Right renal cortex interstitium (tissue), 3 donors: Measurements from ENCODE around the gene DNAAF1. TPM values are rescaled to one million over a fixed set of nuclear protein-coding genes. Genes with fewer than 3 reads are reported as not detected.
"Not testable (repeated sequence)": the region's sequence is repeated elsewhere in the genome, so short reads cannot be mapped to it uniquely, and the experiment has no call there.

Experiments
- DNase-seq, 3 donors: peaks; one replicate each; pipeline ENCODE4 v3.0.0-alpha.2; 2013; ENCODE audit warnings: low read depth in 3 of 3, low spot score in 2 of 3
- polyA plus RNA-seq, 3 donors: library from polyadenylated mRNA; unstranded; fragments of 120-200 nt; gene quantifications; one replicate each; pipeline ENCODE4 v1.2.1, GENCODE V29; 2013; ENCODE audit not compliant: insufficient read length in 3 of 3

DNAAF1 gene
- polyA plus RNA-seq, 3 donors, result 2.6 to 3.1 (median 2.9) TPM

DNA sequence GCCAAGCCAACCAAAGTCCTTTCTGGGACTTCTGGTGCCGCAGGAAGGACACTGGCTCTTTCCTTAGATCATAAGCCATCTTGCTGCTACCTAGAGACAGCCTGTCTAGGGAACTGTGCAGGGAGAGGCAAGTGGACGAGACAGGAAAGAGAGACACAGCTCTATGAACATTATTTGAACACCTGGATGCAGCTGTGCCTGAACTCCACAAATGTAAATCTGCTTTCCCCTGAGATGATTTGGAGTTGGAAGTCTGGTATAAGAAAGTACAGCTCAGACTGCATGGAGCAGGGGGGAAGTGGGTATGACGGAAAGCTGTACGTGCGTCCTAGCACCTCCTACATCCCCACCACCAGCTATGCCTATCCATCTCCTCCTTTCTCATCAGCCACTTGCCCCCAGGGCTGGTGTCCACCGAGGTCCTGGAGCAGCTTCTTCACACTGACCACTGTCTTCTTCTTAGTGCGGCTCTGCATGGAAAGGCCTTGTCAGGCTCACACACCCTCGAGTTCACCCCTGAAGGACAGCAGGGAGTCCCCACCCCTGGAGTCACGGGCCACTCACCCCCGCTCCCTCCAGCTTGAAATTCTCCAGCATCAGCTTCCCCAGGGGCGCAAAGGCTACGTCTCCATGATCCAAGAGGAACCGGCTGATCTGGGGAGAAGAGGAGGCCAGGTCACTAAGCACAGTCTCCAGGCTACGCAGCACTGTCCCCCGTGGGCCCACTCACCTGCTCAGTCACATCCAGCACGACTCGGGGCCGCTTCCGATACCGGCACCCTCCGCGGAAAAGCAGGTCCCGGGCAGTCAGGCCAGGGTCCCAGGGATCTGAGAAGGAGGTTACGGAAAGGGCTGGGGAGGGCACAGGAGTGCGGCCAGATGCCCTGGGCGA is 37.8 kb downstream of the DNAAF1 start:
- DNase-seq, result no peak

DNA sequence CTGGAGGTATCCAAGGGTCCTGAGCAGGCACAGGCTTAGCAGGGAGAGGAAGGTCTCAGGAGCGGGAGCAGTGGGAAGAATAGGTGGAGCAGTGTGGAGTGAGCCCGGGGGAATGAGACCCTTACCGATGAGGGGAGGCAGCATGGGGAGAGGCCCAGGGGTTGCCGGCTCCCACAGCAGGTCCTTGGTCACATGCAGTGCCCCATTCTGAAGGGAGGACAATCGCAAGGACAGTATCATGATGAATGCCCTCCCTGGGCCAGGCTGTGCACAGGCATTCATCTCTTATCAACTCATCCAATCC is 38.4 kb downstream of the DNAAF1 start:
- DNase-seq, result no peak

DNA sequence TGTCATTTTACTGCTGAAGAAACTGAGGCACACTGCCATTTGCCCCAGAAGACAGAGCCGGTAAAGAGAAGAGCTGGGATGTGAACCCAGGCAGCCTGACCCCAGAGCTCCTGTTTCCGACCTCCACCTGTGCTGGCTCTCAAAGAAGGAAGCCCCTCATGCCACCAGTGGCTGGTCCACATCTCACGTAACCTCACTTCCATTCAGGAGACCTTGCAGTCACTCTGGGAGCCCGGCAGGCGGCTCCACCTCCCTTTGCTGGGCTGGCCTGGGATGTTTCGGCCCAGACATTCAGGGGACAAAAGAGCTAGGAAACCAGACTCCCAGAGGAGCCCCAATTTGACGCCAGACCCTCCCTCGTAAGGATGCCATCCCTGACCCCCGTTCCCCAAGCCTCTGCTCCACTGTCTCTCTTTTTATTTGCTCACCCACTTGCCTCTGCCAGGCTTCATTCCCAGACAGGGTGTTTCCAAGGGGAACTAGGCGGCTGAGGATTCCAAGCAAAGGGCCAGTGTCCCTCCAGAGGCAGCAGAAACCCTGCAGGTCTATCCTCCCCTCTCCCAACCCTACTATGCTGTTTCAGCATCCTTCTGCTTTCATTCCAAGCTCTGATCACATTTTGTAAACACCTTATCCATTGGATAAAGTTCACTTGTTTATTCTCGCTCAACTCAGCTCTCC is 38.9 kb downstream of the DNAAF1 start:
- no peak for DNase-seq

DNA sequence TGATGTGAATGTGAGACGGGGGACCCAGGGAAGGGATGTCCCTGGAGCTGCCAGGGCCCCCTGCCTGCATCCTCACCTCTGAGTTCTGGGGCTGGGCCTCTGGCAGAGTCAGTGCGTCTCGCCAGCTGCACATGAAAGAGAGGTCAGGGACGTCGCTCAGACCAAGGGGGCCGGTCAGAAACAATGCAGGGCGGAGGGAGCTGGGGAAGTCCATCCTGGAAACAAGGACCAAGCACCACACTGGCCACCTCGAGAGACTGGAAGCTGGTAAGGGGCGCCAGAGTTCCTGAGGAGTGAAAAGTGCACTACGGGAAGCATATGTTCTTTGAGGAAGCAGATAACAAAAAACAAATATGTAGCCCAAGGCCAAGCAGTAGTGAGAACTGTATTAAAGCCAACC is 39.7 kb downstream of the DNAAF1 start:
- DNase-seq, result no peak

DNA sequence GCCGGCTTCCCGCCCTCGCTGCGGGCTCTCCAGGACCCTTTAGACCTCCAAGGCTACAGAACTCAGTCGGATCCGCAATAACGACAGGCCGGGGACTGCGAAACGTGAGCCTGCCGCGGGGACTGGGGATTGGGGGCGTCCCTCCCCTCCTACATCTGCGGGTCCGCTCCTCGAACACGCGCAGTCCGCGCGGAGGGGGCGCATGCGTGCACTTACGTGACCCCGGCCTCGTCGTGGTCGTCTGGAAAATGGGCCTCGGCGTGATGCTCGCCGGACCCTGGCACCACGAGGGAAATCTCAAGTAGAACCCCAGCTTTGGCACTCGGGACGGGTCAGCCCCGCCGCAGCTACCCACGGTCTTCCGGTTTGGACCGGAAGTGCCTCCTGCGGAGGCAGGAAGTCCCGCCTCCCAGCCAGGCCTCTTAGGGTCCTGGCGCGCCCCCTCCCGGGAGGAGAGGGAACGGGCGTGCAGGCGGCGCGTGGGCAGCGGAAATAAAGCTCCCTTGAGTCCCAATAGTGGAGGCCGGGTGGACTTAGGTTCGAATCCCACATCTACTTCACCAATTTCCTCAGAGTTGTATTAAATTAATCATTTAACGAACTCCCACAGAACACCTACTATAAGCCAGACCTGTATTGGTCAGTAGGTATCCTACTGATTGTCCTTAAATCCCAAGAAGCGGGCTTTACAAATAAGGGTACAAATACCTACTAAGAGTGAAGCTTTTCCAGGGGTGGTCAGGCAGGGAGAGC is 41.8 kb downstream of the DNAAF1 start, which contains the start of gene TAF1C:
TSS of gene TAF1C (minus strand) at position 373 of the 753 bp plus-strand sequence. CDS start 2,069 bp downstream, outside the sequence.
- DNase-seq, result peak; percentile 82 to 89 (median 84)

DNA sequence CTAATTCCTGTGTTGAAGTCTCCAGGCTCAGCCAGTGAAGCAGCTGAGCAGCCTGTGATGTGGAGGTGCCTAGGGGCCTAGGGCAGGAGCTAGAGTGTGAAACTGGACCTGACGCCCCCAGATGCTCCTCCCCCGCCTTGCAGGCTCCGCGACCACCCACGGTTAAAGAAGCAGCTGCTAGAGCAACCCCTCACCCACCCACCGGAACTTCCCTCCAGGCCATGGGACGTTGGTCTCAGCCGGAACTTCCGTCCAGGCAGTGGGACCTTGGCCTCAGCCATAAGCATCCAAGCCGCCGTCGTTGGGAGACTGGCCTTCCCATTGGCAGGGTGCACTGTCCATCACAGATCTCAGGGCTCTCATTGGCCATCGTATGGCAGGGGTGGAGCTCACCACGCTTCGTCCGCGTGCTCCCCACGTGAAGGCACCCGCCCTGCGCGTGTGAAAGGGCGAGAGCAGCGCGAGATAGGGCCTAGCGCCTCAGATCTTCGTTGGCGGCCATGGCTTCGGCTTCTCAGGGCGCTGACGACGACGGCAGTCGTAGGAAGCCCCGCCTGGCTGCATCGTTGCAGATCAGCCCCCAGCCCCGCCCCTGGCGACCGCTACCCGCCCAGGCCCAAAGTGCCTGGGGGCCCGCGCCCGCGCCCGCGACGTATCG is 45.8 kb downstream of the DNAAF1 start, which contains the start of gene ADAD2:
TSS of gene ADAD2 (plus strand) at position 427 of the 658 bp plus-strand sequence. CDS start at position 501, 74 bp downstream.
- no peak for DNase-seq

DNA sequence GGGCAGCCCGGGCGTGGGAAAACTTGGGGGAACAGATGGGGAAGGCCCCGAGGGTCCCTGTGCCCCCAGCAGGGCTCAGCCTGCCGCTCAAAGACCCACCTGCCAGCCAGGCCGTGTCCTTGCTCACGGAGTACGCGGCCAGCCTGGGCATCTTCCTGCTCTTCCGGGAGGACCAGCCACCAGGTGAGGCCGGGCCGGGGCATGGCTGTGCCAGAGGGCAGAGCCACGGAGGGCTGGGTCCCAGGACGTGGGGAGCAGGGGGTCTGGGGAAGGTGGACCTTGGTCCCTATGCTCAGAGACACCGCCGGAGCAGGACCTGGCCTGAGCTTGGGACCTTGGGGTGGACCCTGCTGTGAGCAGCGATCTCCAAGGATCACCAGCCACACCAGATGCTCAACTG is 46.4 kb downstream of the DNAAF1 start:
- no peak for DNase-seq

DNA sequence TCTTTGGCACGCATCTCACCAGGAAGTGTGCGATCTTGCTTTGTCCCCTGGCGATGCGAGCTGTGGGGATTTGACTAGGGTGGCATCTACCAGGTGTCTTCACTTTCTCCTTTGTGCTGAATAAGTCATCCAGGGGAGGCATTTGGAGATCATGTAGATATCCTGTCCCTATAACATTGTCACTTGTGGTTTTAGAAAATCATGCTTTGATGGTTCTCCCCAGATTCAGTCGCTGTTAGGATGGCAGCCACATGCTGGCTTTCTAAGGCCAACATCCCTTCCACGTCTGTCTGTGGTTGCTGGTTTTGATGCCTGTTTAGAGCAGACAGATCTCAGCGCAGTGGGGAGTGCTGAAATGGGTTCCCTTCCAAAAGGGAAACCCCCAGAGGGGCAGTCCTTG is 48.4 kb downstream of the DNAAF1 start:
- DNase-seq, result no peak

DNA sequence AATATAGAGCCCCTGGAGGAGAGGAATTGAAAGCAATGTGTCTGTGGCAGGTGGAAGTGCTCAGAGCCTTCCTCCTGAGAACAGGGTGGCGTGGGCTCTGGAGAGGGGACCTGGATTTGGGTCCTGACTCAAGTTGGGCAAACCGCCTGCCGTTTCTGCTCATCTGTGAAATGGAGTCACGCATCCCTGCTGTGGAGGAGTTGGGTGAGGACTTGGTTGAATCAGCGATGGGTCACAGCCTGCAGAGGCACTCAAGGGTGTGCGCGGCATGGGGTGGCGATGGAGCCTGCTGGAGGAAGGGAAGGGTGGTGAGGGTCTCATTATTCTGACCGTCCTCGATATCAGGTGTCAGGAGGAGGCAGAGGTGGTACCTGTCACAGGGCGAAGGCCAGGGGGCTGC is 48.9 kb downstream of the DNAAF1 start:
- DNase-seq, result no peak

DNA sequence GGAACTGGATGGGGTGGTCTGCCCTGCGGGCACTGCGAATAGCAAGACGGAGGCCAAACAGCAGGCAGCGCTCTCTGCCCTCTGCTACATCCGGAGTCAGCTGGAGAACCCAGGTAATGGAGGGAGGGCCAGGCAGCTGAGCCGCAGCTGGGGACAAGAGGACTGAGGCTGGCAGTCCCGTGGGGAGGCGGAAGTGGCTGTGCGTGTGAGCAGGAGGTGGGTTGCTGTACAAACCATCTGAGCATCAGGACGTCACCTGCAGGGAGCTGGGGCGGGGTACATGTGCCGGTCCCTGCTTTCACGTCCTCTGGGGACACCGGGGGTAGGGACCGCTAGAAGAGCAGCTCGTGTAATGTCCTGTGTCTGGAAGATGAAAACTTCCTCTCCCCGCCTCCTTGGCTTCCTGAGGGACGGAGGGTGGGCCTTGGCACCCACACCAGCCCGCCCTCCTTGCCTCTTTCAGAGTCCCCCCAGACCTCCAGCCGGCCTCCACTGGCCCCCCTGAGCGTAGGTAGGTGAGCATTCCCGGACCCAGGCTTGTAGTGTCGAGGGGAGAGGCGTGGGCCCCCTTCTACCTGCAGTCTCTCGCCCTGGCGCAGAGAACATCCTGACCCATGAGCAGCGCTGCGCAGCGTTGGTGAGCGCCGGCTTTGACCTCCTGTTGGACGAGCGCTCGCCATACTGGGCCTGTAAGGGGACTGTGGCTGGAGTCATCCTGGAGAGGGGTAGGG is 49.5 kb downstream of the DNAAF1 start:
- no peak for DNase-seq

DNA sequence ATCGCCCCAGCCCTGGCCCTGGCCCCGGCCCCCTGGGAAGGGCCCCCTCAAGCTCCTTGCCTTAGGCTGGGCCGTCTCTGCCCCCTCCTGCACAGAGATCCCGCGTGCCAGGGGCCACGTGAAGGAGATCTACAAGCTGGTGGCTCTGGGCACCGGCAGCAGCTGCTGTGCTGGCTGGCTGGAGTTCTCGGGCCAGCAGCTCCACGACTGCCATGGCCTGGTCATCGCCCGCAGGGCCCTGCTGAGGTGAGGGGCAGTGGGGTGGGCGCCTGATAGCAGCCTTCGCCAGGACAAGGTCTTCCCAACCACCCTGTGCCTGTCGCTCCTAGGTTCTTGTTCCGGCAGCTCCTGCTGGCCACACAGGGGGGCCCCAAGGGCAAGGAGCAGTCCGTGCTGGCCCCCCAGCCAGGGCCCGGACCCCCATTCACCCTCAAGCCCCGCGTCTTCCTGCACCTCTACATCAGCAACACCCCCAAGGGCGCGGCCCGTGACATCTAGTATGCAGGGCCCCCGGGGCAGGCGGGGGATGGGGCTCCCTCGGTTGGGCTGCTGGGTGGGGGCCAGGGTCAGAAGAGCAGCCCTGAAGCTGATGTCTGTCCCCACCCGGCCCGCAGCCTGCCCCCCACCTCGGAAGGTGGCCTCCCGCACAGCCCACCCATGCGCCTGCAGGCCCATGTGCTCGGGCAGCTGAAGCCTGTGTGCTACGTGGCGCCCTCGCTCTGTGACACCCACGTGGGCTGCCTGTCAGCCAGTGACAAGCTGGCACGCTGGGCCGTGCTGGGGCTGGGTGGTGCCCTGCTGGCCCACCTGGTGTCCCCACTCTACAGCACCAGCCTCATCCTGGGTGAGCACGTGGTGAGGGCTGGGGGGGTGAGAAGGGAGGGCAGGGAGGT is 50.3 kb downstream of the DNAAF1 start:
- no peak for DNase-seq

DNA sequence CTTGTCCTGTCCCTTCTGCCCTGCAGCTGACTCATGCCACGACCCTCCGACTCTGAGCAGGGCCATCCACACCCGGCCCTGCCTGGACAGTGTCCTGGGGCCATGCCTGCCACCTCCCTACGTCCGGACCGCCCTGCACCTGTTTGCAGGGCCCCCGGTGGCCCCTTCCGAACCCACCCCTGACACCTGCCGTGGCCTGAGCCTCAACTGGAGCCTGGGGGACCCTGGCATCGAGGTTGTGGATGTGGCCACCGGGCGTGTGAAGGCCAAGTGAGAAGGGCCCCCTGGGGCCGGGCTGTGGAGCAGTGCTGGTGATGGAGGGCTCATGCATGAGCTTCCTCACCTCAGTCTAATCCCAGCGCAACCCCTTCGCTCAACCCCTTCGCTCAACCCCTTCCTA is 51.0 kb downstream of the DNAAF1 start:
- no peak for DNase-seq

DNA sequence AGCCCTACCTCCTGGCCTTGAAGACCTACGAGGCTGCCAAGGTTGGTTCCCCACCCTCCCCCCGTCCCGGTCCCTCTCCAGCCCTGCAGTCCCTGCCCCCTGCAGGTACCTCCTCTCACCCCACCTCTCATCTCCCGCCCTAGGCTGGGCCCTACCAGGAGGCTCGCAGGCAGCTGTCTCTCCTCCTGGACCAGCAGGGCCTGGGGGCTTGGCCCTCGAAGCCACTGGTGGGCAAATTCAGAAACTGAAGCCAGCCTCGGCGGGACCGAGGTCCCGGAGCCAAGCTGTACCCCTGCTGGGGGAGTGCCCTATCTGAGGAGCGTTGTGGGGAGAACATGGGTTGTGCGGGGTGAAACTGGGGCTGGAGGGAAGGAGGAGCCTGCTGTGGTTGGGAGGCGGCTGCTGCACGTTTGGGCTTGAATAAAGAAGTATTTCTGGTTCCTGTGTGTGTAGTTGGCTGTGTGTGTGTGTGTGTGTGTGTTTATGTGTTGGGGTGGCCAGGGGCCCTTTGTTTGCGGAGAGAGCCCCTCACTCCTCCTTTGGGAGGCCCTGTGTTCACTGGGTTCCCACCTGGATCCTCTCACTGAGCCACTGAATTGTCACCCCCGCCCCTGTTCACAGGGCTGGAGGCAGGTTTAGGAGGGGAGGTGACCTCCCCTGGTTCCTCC is 51.8 kb downstream of the DNAAF1 start:
- DNase-seq, result no peak

DNA sequence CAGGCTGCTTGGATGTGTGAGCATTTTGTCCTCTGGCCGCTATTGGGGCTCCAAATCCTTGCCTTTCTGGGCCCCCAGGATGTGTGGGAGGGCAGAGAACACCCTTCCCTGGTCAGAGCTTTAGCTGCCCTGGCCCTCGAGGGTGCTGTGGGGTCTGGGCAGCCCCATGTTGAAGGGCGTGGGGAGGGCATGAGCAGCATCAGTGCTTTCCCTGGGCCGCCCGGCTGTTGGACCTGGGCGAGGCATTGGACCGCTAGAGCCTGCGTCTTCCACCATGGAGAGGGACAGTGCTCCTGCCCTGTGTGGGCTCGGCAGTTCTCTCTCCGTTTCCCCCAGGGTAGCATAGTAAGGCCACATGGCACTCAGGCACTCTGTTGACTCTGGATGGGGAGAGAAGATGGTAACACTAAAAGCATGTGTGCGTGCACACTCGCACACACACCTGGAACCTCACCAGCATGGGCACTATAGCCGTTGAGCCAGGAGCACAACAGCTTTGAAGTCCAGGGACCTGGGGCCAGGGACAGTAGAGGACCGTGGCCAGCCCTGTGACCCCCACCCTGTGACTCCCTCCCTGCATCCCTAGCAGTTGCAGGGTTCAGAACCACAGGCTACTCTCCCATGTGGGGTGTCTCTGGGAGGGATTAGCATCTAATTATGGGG is 52.5 kb downstream of the DNAAF1 start:
- no peak for DNase-seq

DNA sequence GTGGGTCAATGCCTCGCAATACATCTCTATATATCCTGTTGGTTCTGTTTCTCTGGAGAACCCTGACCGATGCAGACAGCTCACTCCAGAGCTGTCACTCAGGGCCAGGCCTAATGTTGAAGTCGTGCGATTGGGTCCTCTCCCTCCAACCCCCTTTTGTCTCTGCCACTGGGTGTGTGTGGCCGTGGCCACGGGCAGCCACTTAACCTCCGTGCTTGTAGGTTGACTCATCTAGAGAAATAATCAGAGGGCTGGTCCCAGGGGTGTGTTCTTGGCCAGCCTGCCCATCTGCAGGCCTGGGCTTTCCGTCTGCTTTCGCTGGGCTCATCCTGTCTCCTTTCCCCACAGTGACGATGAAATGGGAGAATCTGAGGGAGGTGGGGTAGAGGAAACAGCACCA is 53.3 kb downstream of the DNAAF1 start:
- DNase-seq, result no peak

DNA sequence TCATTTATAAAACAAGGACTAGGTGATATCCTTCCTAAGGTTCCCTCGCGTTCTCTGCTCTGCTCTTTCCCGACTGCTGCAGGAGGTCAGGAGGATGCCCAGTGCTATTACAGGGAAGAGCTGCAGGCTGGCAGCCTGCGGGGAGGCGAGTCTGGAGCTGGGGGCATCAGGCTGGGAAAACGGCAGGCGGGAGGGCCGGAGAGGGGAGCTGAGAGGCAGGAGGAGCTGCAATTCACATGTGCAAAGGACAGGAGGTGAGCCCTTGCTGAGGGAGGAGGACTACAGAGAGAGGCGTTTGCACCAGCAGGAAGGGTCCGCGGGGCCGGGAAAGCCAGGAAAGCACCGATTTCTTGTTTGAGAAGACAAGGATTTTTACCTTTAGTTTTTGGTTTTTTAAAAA is 54.0 kb downstream of the DNAAF1 start:
- no peak for DNase-seq

DNA sequence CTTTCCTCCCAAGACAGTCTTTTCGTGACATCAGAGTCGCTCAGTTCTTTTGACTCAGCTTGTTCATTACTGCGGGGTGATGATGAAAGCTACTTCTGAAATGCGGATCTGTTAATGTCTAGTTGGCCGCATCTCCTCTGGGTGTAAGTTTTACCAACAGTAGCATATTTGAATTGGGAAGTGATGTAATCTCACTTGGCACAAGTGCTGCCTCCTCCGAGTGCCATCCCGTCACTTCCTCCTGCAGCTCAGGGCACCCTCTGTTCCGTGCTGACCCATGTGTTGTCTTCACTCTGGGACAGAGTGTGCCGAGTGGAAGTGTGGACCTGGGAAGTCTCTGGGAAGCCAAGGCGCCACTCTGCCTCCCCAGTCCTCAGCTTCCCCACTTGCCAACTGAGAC is 54.8 kb downstream of the DNAAF1 start:
- DNase-seq, result no peak

DNA sequence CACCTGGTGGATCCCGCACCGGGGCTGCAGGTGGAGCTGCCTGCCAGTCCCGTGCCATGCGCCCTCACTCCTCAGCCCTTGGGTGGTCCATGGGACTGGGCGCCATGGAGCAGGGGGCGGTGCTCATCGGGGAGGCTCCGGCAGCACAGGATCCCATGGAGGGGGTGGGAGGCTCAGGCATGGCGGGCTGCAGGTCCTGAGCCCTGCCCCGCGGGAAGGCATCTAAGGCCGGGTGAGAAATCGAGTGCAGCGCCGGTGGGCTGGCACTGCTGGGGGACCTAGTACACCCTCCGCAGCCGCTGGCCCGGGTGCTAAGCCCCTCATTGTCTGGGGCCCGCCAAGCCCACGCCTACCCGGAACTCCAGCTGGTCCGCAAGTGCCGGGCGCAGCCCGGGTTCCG is 59.4 kb downstream of the DNAAF1 start:
- not testable (repeated sequence) for DNase-seq
